ENCODE results near the gene SLC47A2. TPM values are rescaled to one million over a fixed set of nuclear protein-coding genes. Genes with fewer than 3 reads are reported as not detected.

Gene SLC47A2
- total RNA-seq, 1 experiment from 2014 or later = not detected

DNA sequence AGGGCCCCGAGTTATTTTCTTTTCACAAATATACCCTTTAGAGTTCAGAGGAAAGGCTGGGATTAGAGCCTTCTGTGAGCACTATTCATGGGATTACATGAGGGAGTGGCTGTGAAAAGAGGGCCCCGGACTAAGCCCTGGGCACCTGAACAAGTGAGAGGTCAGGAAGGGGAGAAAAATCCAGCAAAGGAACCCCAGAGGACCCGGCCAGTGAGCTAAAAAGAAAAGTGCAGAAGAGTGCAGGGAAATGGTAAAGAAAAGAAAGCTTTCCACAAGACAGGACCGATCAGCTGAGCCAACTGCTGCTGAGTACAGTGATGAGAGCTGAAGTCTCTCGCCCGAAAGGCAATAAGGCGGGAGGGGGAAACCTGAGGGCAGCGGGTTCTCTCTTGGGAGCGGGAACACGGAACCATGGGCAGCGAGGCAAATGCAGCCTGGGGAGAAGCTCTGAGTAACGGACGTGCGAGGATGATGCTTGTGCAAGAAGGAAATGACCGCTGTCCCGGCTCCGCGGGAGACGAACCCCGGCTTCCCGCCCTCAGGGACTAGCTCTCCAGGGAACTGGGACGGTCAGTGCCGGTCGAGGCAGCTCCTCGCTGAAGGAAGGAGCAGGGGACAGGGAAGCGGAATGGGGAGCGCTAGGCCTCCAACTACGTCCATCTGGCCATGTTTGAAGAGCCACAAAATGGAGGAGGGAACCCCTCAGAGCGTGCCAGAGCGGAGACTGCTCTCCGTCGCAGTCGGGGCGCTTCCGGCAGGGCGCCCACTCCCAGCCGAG, 68.5 kb downstream of the SLC47A2 start:
- Histone ChIP-seq H3K27me3 (ENCODE audit: low read length) (no peaks in the 10 kb centered on the region), H3K9me3 (ENCODE audit: low read length) (no peaks in the 10 kb centered on the region), H3K4me3 (ENCODE audit: low read length) (peak overlapping the region; percentile 64), H3K36me3 (ENCODE audit: insufficient read depth, low read length) (no peaks in the 10 kb centered on the region), H3K4me1 (ENCODE audit: low read length) (peaks cover 18% of the 10 kb centered on the region), H4K20me1 (ENCODE audit: insufficient read depth, low read depth, low read length) (0 out of 2 replicates have a peak, but pooled peaks cover 2% of the 10 kb centered on the region), H3K9me2 (replicated peaks; ENCODE audit: insufficient read depth, low read length) (no peaks in the 10 kb centered on the region), H3K27ac (ENCODE audit: low read length) (no peak overlapping the region), H3K9ac (ENCODE audit: low read length) (peak overlapping the region; percentile 64), H3K79me2 (ENCODE audit: low read length) (no peaks in the 10 kb centered on the region), H3K4me2 (ENCODE audit: low read depth, low read length, poor library complexity, severe bottlenecking) (peak overlapping the region; percentile 69), H2AFZ (ENCODE audit: low read length) (peak overlapping the region; percentile 90)
- DNase-seq = no peak

DNA sequence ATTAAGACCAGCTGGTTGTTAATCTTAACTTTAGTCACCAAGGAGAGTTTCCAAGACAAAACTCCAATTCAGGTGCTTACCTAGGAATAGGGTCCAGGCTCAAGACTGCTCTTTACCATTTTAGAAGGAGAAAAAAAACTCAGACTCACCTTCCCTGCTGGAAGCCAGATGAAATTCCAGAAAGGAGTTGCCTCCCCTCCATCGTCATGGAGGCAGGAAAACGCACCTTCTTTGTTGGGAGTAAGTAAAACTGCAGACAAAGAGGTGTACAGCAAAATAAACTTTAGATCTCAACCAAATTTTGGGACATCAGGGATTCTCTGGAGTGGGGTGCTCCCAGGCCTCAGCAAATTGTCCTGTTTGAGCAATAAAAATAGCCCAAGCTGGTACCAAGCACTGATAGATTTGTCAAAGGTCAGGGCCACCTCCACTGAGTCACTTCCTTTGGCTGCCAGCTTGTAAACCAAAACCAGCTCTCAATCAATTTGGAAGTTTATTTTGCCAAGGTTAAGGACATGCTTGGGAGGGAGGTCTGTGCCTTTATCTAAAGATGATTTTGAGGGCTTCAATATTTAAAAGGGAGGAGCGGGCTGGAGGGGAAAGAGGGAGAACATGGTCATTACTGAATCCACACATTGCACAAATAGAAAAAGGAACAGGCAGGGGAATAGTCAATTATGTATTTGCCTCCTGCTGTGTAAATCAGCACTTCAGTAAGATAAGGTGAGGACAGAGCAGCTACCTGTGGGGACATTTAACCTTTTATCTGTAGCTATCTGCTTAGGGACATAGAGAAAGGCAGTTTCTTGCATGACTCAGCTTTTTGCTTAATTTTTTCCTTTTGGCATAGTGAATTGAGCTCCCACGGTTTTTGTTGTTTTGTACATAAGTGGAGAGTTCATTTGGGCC, 69.3 kb downstream of the SLC47A2 start:
- Histone ChIP-seq H3K9me3 (ENCODE audit: low read length) (no peaks in the 10 kb centered on the region), H3K27ac (ENCODE audit: low read length) (no peak overlapping the region), H3K4me2 (ENCODE audit: low read depth, low read length, poor library complexity, severe bottlenecking) (no peak overlapping the region), H4K20me1 (ENCODE audit: insufficient read depth, low read depth, low read length) (0 out of 2 replicates have a peak, but pooled peaks cover 2% of the 10 kb centered on the region), H3K4me3 (ENCODE audit: low read length) (no peak overlapping the region), H3K79me2 (ENCODE audit: low read length) (no peaks in the 10 kb centered on the region), H3K27me3 (ENCODE audit: low read length) (no peaks in the 10 kb centered on the region), H3K4me1 (ENCODE audit: low read length) (peaks cover 24% of the 10 kb centered on the region), H3K36me3 (ENCODE audit: insufficient read depth, low read length) (no peaks in the 10 kb centered on the region), H3K9ac (ENCODE audit: low read length) (no peak overlapping the region), H3K9me2 (replicated peaks; ENCODE audit: insufficient read depth, low read length) (no peaks in the 10 kb centered on the region), H2AFZ (ENCODE audit: low read length) (0 out of 2 replicates have a peak overlapping the region, but pooled peaks have one; percentile 90)
- no peak for DNase-seq

DNA sequence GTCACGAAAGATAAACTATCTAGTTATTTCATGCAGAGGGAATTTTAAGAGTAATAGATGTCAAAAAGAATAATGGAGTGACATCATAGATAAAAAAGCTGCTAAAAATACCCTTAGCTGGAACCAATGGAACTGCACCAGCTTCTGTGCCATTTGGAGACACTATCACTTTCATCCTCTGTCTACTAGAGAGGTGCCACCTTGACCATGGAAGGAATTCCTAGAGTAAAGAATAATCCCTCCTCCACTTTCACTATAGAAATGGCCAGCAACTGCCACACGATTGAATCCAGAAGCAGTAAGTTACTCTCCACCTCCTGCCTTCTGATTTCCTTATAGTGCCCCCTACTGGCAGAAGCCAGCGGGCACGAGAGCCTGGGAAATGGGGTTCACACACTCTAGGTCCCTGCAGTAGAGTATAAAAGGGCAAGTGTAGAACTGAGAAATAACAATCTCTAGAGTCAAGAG, 70.6 kb downstream of the SLC47A2 start:
- H3K27ac ChIP-seq (ENCODE audit: low read length) = no peak overlapping the region
- H3K4me1 ChIP-seq (ENCODE audit: low read length) = peaks cover 25% of the 10 kb centered on the region
- no peak overlapping the region for H3K9ac ChIP-seq (ENCODE audit: low read length)
- DNase-seq = peak; percentile 88
- H3K9me2 ChIP-seq (replicated peaks; ENCODE audit: insufficient read depth, low read length) = no peaks in the 10 kb centered on the region
- H3K4me2 ChIP-seq (ENCODE audit: low read depth, low read length, poor library complexity, severe bottlenecking) = no peak overlapping the region
- H3K36me3 ChIP-seq (ENCODE audit: insufficient read depth, low read length) = no peaks in the 10 kb centered on the region
- H3K9me3 ChIP-seq (ENCODE audit: low read length) = no peaks in the 10 kb centered on the region
- no peaks in the 10 kb centered on the region for H3K79me2 ChIP-seq (ENCODE audit: low read length)
- H4K20me1 ChIP-seq (ENCODE audit: insufficient read depth, low read depth, low read length) = 0 out of 2 replicates have a peak, but pooled peaks cover 2% of the 10 kb centered on the region
- H3K4me3 ChIP-seq (ENCODE audit: low read length) = no peak overlapping the region
- no peaks in the 10 kb centered on the region for H3K27me3 ChIP-seq (ENCODE audit: low read length)
- H2AFZ ChIP-seq (ENCODE audit: low read length) = no peak overlapping the region

DNA sequence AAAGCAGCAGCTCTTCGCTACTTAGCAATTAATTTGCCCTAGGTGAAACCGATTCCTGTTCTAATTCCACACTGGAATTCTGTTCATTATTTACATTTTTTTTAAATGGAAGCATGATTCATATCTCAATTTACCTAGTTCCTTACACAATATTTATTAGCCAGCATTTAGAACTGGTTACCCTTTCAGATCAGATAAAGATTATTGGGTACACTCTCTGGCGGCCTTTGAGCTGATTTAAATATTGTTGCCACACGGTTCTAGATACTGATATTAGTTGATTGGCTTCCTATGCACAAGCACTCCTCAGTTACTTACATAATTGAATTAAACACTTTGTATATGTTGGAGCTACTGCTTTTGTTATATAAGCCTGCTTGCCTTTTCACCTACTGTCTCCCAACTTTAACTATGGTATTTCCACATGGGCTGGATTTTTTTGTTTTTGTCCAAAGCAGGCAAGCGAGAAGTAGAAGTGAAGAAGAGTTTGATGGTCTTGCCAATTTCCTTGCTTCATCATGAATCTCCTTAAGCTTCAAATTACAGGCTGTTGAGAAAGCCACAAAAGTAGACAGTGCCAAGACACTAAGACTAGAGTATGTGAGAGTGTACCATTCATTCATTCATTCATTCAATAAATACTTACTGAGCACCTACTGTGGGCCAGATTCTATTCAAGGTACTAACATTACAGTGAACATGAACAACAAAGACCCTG, 71.7 kb downstream of the SLC47A2 start:
- 0 out of 2 replicates have a peak, but pooled peaks cover 2% of the 10 kb centered on the region for H4K20me1 ChIP-seq (ENCODE audit: insufficient read depth, low read depth, low read length)
- no peak overlapping the region for H3K4me2 ChIP-seq (ENCODE audit: low read depth, low read length, poor library complexity, severe bottlenecking)
- no peak overlapping the region for H3K4me3 ChIP-seq (ENCODE audit: low read length)
- H3K9ac ChIP-seq (ENCODE audit: low read length) = no peak overlapping the region
- no peaks in the 10 kb centered on the region for H3K9me3 ChIP-seq (ENCODE audit: low read length)
- H3K27ac ChIP-seq (ENCODE audit: low read length) = no peak overlapping the region
- no peaks in the 10 kb centered on the region for H3K36me3 ChIP-seq (ENCODE audit: insufficient read depth, low read length)
- DNase-seq = no peak
- H3K9me2 ChIP-seq (replicated peaks; ENCODE audit: insufficient read depth, low read length) = no peaks in the 10 kb centered on the region
- H3K79me2 ChIP-seq (ENCODE audit: low read length) = no peaks in the 10 kb centered on the region
- no peaks in the 10 kb centered on the region for H3K27me3 ChIP-seq (ENCODE audit: low read length)
- H2AFZ ChIP-seq (ENCODE audit: low read length) = no peak overlapping the region
- H3K4me1 ChIP-seq (ENCODE audit: low read length) = peaks cover 25% of the 10 kb centered on the region

- Histone ChIP-seq H3K9ac (ENCODE audit: low read length) (no peak overlapping the region), H3K4me2 (ENCODE audit: low read depth, low read length, poor library complexity, severe bottlenecking) (no peak overlapping the region), H3K79me2 (ENCODE audit: low read length) (no peaks in the 10 kb centered on the region), H3K4me1 (ENCODE audit: low read length) (peaks cover 10% of the 10 kb centered on the region), H4K20me1 (ENCODE audit: insufficient read depth, low read depth, low read length) (no peaks in the 10 kb centered on the region), H2AFZ (ENCODE audit: low read length) (no peak overlapping the region), H3K36me3 (ENCODE audit: insufficient read depth, low read length) (no peaks in the 10 kb centered on the region), H3K9me3 (ENCODE audit: low read length) (no peaks in the 10 kb centered on the region), H3K27me3 (ENCODE audit: low read length) (no peaks in the 10 kb centered on the region), H3K27ac (ENCODE audit: low read length) (no peak overlapping the region), H3K9me2 (replicated peaks; ENCODE audit: insufficient read depth, low read length) (no peaks in the 10 kb centered on the region), H3K4me3 (ENCODE audit: low read length) (no peak overlapping the region)
- DNase-seq = no peak
These were observed 74.0 kb downstream of the SLC47A2 start for GRCh38 chr17:19642373-19642893.

- no peak overlapping the region for H3K4me3 ChIP-seq (ENCODE audit: low read length)
- H4K20me1 ChIP-seq (ENCODE audit: insufficient read depth, low read depth, low read length) = no peaks in the 10 kb centered on the region
- no peaks in the 10 kb centered on the region for H3K9me3 ChIP-seq (ENCODE audit: low read length)
- no peaks in the 10 kb centered on the region for H3K36me3 ChIP-seq (ENCODE audit: insufficient read depth, low read length)
- H3K27ac ChIP-seq (ENCODE audit: low read length) = no peak overlapping the region
- H3K9ac ChIP-seq (ENCODE audit: low read length) = no peak overlapping the region
- H2AFZ ChIP-seq (ENCODE audit: low read length) = no peak overlapping the region
- H3K4me2 ChIP-seq (ENCODE audit: low read depth, low read length, poor library complexity, severe bottlenecking) = no peak overlapping the region
- H3K9me2 ChIP-seq (replicated peaks; ENCODE audit: insufficient read depth, low read length) = no peaks in the 10 kb centered on the region
- H3K27me3 ChIP-seq (ENCODE audit: low read length) = no peaks in the 10 kb centered on the region
- DNase-seq = no peak
- no peaks in the 10 kb centered on the region for H3K79me2 ChIP-seq (ENCODE audit: low read length)
- H3K4me1 ChIP-seq (ENCODE audit: low read length) = peaks cover 10% of the 10 kb centered on the region
These were observed 74.6 kb downstream of the SLC47A2 start for GRCh38 chr17:19641687-19642372.

DNA sequence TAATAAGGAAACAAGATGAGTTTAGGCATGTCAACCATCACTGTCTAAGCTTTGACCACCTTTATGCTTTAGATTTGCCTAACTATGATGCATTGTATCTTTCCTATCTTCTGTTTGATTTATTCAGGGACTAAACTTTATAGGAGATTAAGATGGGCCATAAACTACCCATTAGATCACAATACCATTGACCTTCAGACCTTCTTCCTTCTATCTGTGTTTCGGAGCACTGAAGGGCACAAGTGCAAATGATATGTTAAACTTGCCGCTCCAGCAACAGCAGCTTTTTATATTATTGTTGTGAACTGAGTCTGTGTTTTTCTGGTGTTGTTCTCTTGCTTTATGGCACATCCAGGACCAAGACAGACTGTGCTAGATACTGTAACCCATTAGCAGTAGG, 84.5 kb downstream of the SLC47A2 start:
- DNase-seq = no peak
- H3K9me3 ChIP-seq (ENCODE audit: low read length) = no peaks in the 10 kb centered on the region
- H3K4me2 ChIP-seq (ENCODE audit: low read depth, low read length, poor library complexity, severe bottlenecking) = no peak overlapping the region
- H2AFZ ChIP-seq (ENCODE audit: low read length) = no peak overlapping the region
- H3K4me3 ChIP-seq (ENCODE audit: low read length) = no peak overlapping the region
- H3K36me3 ChIP-seq (ENCODE audit: insufficient read depth, low read length) = no peaks in the 10 kb centered on the region
- no peak overlapping the region for H3K9ac ChIP-seq (ENCODE audit: low read length)
- H3K27me3 ChIP-seq (ENCODE audit: low read length) = no peaks in the 10 kb centered on the region
- no peaks in the 10 kb centered on the region for H3K9me2 ChIP-seq (replicated peaks; ENCODE audit: insufficient read depth, low read length)
- no peaks in the 10 kb centered on the region for H3K79me2 ChIP-seq (ENCODE audit: low read length)
- no peaks in the 10 kb centered on the region for H4K20me1 ChIP-seq (ENCODE audit: insufficient read depth, low read depth, low read length)
- no peaks in the 10 kb centered on the region for H3K4me1 ChIP-seq (ENCODE audit: low read length)
- no peak overlapping the region for H3K27ac ChIP-seq (ENCODE audit: low read length)
